Thyroid gland (tissue), 4 donors: Measurements from ENCODE around the gene STXBP4.

Source experiments
- CTCF ChIP-seq, 6 experiments: fragments of 200-600 bp in 3 of 6; fragments of 450-650 bp in 3 of 6; sonication (generic) in 3 of 6; IDR thresholded peaks; one replicate each; pipeline ENCODE4 v1.5.1; 2016 to 2019; ENCODE audit warnings: antibody characterized with exemption in 6 of 6, mild to moderate bottlenecking in 2 of 6, inconsistent platforms in 1 of 6, moderate library complexity in 1 of 6
- POLR2A ChIP-seq, 2 donors: fragments of 450-650 bp; IDR thresholded peaks; one replicate each; pipeline ENCODE4 v1.6.1; 2017; ENCODE audit warnings: antibody characterized with exemption in 2 of 2, mild to moderate bottlenecking in 2 of 2, moderate library complexity in 1 of 2

GRCh38 chr17:55089256-55089655 lies 120.7 kb downstream of the STXBP4 start:
- TF ChIP-seq CTCF (IDR thresholded peaks at IDR 0.05): no peak
- TF ChIP-seq POLR2A (IDR thresholded peaks at IDR 0.05): no peak
